GM23248 (cell line): Measurements from ENCODE around the gene RASL12. TPM values are rescaled to one million over a fixed set of nuclear protein-coding genes. Genes with fewer than 3 reads are reported as not detected.

Experiments used
- DNase-seq: peaks from one replicate; pipeline ENCODE4 v3.0.0-alpha.2; 2015
- H2AFZ ChIP-seq: fragments of 200-600 bp; sonication (generic); 2 replicates; pipeline ENCODE4 v1.6.1; 2016; ENCODE audit warnings: antibody characterized with exemption
- H3F3A ChIP-seq: fragments of 200-600 bp; sonication (generic); 2 replicates; pipeline ENCODE4 v1.6.1; 2016; ENCODE audit warnings: mild to moderate bottlenecking, antibody characterized with exemption, mixed run types; ENCODE audit not compliant: insufficient read depth
- H3K27ac ChIP-seq: fragments of 200-600 bp; sonication (generic); 2 replicates; pipeline ENCODE4 v1.5.1; 2016; ENCODE audit warnings: mild to moderate bottlenecking
- H3K27me3 ChIP-seq: fragments of 200-600 bp; sonication (generic); replicated peaks from 2 replicates; pipeline ENCODE4 v1.6.1; 2016; ENCODE audit warnings: mild to moderate bottlenecking; ENCODE audit not compliant: insufficient read depth
- H3K36me3 ChIP-seq: fragments of 200-600 bp; sonication (generic); 2 replicates; pipeline ENCODE4 v1.6.1; 2016; ENCODE audit warnings: low read depth, mild to moderate bottlenecking
- H3K4me1 ChIP-seq: fragments of 200-600 bp; sonication (generic); 2 replicates; pipeline ENCODE4 v1.6.1; 2016; ENCODE audit warnings: mild to moderate bottlenecking; ENCODE audit not compliant: insufficient read depth
- H3K4me2 ChIP-seq: fragments of 200-600 bp; sonication (generic); one replicate; pipeline ENCODE4 v1.6.1; 2016; ENCODE audit warnings: mild to moderate bottlenecking; ENCODE audit not compliant: unreplicated experiment
- H3K4me3 ChIP-seq: fragments of 200-600 bp; sonication (generic); 2 replicates; pipeline ENCODE4 v1.5.1; 2016; ENCODE audit warnings: mild to moderate bottlenecking
- H3K79me2 ChIP-seq: fragments of 200-600 bp; sonication (generic); 2 replicates; pipeline ENCODE4 v1.6.1; 2016; ENCODE audit warnings: mild to moderate bottlenecking; ENCODE audit not compliant: insufficient read depth
- H3K9ac ChIP-seq: fragments of 200-600 bp; sonication (generic); 2 replicates; pipeline ENCODE4 v1.6.1; 2016; ENCODE audit warnings: mild to moderate bottlenecking
- H3K9me2 ChIP-seq: fragments of 200-600 bp; sonication (generic); 2 replicates; pipeline ENCODE4 v1.6.1; 2016; ENCODE audit warnings: mixed run types, mild to moderate bottlenecking, moderate library complexity; ENCODE audit not compliant: insufficient read depth
- H3K9me3 ChIP-seq: fragments of 200-600 bp; sonication (generic); one replicate; pipeline ENCODE4 v1.6.1; 2017; ENCODE audit warnings: low read depth
- H4K20me1 ChIP-seq: fragments of 200-600 bp; sonication (generic); 2 replicates; pipeline ENCODE4 v1.6.0; 2016; ENCODE audit not compliant: insufficient read depth
- EZH2 ChIP-seq: fragments of 200-600 bp; sonication (generic); IDR thresholded peaks from 2 replicates; pipeline ENCODE4 v1.6.1; 2018; ENCODE audit warnings: antibody characterized with exemption, mild to moderate bottlenecking; ENCODE audit not compliant: insufficient read depth, poor library complexity, severe bottlenecking
- EZH2phosphoT487 ChIP-seq: fragments of 200-600 bp; sonication (generic); IDR thresholded peaks from 2 replicates; pipeline ENCODE4 v1.6.1; 2018; ENCODE audit warnings: antibody characterized with exemption, moderate library complexity, mild to moderate bottlenecking, low read depth; ENCODE audit not compliant: insufficient read depth
- WGBS, 2 experiments: methylation state at CpG; one replicate each; pipeline ENCODE4 v1.1.6; 2015 to 2017; ENCODE audit warnings: low lambda C conversion rate in 2 of 2, low coverage in 1 of 2; ENCODE audit errors: missing lambda C conversion rate in 2 of 2; 5-methylcytosine and 5-hydroxymethylcytosine counted together
- in situ Hi-C: fragments of 300-500 bp; cut with MboI; formaldehyde crosslinking; loops from 2 replicates; pipeline ENCODE4 v1.15.0; 2020
- polyA plus RNA-seq: library from polyadenylated mRNA; unstranded; fragments of >200 nt; fragmentation: Nextera tagmentation; extraction: Ambion mirVana; gene quantifications from 2 replicates; pipeline ENCODE4 v1.2.1, GENCODE V29; 2016
- total RNA-seq: library from RNA; depleted of rRNA; stranded (reverse); fragments of >200 nt; shearing (Covaris generic); gene quantifications from 2 replicates; pipeline ENCODE4 v1.2.3, GENCODE V29; 2014

The RASL12 gene
- total and polyA plus RNA-seq, 2 experiments from 2014 or later: not detected

- Histone ChIP-seq H3K4me1 (no peaks in the 10 kb centered on the region), H3K27ac (no peak overlapping the region), H2AFZ (no peak overlapping the region), H3K4me2 (no peak overlapping the region), H3K9me3 (no peaks in the 10 kb centered on the region), H3K27me3 (no peaks in the 10 kb centered on the region), H3K4me3 (no peak overlapping the region), H3K9ac (no peak overlapping the region), H4K20me1 (no peaks in the 10 kb centered on the region), H3K36me3 (no peaks in the 10 kb centered on the region), H3K79me2 (no peaks in the 10 kb centered on the region), H3K9me2 (no peaks in the 10 kb centered on the region), H3F3A (no peaks in the 10 kb centered on the region)
- no peak for TF ChIP-seq EZH2
- no peak for TF ChIP-seq EZH2phosphoT487
- DNase-seq: no peak
- in situ Hi-C loops: no loop called here
- WGBS, 2 experiments: 89% methylated on average over 5 of the region's 5 CpGs
These were observed 21.5 kb upstream of the RASL12 start for GRCh38 chr15:65089206-65089824.

- TF ChIP-seq EZH2phosphoT487: no peak
- TF ChIP-seq EZH2: no peak
- H3K27ac ChIP-seq: no peak overlapping the region
- H3K9ac ChIP-seq: no peak overlapping the region
- no peaks in the 10 kb centered on the region for H4K20me1 ChIP-seq
- no peaks in the 10 kb centered on the region for H3F3A ChIP-seq
- no peaks in the 10 kb centered on the region for H3K9me3 ChIP-seq
- 0 out of 2 replicates have a peak, but pooled peaks cover 3% of the 10 kb centered on the region for H3K27me3 ChIP-seq
- WGBS, 2 experiments: 71 to 72% methylated on average over 6 of the region's 6 CpGs
- no peaks in the 10 kb centered on the region for H3K4me1 ChIP-seq
- H3K4me3 ChIP-seq: no peak overlapping the region
- H3K4me2 ChIP-seq: no peak overlapping the region
- no peak overlapping the region for H2AFZ ChIP-seq
- H3K79me2 ChIP-seq: no peaks in the 10 kb centered on the region
- no peaks in the 10 kb centered on the region for H3K36me3 ChIP-seq
- no peaks in the 10 kb centered on the region for H3K9me2 ChIP-seq
- DNase-seq: no peak
- in situ Hi-C loops: no loop called here
These were observed 20.8 kb upstream of the RASL12 start for GRCh38 chr15:65088643-65089021.

GRCh38 chr15:65087873-65088642, 20.3 kb upstream of the RASL12 start:
- H3K27ac ChIP-seq: no peak overlapping the region
- H3K4me1 ChIP-seq: no peaks in the 10 kb centered on the region
- H3K9me2 ChIP-seq: no peaks in the 10 kb centered on the region
- TF ChIP-seq EZH2 (no peak), EZH2phosphoT487 (no peak)
- in situ Hi-C loops: no loop called here
- H3F3A ChIP-seq: no peaks in the 10 kb centered on the region
- no peak overlapping the region for H2AFZ ChIP-seq
- 0 out of 2 replicates have a peak, but pooled peaks cover 3% of the 10 kb centered on the region for H3K27me3 ChIP-seq
- no peak overlapping the region for H3K4me3 ChIP-seq
- H4K20me1 ChIP-seq: no peaks in the 10 kb centered on the region
- no peaks in the 10 kb centered on the region for H3K79me2 ChIP-seq
- DNase-seq: peak; percentile 18
- H3K9ac ChIP-seq: no peak overlapping the region
- H3K9me3 ChIP-seq: no peaks in the 10 kb centered on the region
- no peaks in the 10 kb centered on the region for H3K36me3 ChIP-seq
- WGBS, 2 experiments: 39 to 45% methylated on average over 12 of the region's 13 CpGs
- no peak overlapping the region for H3K4me2 ChIP-seq

- DNase-seq: no peak
- Histone ChIP-seq H4K20me1 (no peaks in the 10 kb centered on the region), H3K4me3 (no peak overlapping the region), H3K27me3 (0 out of 2 replicates have a peak, but pooled peaks cover 3% of the 10 kb centered on the region), H2AFZ (no peak overlapping the region), H3K4me1 (no peaks in the 10 kb centered on the region), H3K9ac (no peak overlapping the region), H3K4me2 (no peak overlapping the region), H3K36me3 (no peaks in the 10 kb centered on the region), H3K79me2 (no peaks in the 10 kb centered on the region), H3K27ac (no peak overlapping the region), H3K9me2 (no peaks in the 10 kb centered on the region), H3F3A (no peaks in the 10 kb centered on the region), H3K9me3 (no peaks in the 10 kb centered on the region)
- WGBS, 2 experiments: 94 to 98% methylated on average over 3 of the region's 3 CpGs
- TF ChIP-seq EZH2phosphoT487: no peak
- in situ Hi-C loops: no loop called here
These were observed 19.6 kb upstream of the RASL12 start for GRCh38 chr15:65087411-65087810.
